Measurements from ENCODE around the gene FIGNL1.

FIGNL1 gene

DNA sequence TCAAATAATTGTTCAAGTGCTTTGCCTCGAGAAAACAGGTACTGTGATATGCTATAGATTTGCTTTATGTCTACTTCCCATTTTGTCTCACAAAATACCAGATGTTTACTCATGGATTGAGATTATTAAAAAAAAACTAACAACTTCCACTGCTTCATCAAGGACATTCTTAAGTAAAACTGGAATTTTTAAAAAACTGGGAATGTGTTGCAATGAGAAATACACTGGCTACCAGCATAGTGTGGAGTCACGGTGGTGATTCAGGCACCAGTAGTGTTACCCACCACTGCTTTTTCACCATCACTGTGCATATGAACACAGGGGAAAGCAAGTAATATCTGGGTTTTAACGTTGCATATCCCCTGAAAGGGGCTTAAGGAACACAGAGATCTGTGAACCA is 21.2 kb downstream of the FIGNL1 start:
- DNase-seq (ENCODE audit: low read depth in 1 of 2, low spot score in 1 of 2): no peak
- Histone ChIP-seq H3K27ac (replicated peaks) (no peak overlapping the region), H3K27me3 (ENCODE audit: insufficient read depth, poor library complexity, severe bottlenecking) (no peaks in the 10 kb centered on the region), H3K4me3 (replicated peaks; ENCODE audit: insufficient read depth, low read length) (no peak overlapping the region)
- no peak for TF ChIP-seq POLR2AphosphoS5 (IDR thresholded peaks at IDR 0.05; ENCODE audit: low read depth)
- TF ChIP-seq, protein P1, sequence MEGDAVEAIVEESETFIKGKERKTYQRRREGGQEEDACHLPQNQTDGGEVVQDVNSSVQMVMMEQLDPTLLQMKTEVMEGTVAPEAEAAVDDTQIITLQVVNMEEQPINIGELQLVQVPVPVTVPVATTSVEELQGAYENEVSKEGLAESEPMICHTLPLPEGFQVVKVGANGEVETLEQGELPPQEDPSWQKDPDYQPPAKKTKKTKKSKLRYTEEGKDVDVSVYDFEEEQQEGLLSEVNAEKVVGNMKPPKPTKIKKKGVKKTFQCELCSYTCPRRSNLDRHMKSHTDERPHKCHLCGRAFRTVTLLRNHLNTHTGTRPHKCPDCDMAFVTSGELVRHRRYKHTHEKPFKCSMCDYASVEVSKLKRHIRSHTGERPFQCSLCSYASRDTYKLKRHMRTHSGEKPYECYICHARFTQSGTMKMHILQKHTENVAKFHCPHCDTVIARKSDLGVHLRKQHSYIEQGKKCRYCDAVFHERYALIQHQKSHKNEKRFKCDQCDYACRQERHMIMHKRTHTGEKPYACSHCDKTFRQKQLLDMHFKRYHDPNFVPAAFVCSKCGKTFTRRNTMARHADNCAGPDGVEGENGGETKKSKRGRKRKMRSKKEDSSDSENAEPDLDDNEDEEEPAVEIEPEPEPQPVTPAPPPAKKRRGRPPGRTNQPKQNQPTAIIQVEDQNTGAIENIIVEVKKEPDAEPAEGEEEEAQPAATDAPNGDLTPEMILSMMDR (IDR thresholded peaks at IDR 0.05; ENCODE audit: insufficient read depth, low read length): no peak
- no peak for TF ChIP-seq GABPA (IDR thresholded peaks at IDR 0.05; ENCODE audit: low read depth)
- TF ChIP-seq, protein P2, sequence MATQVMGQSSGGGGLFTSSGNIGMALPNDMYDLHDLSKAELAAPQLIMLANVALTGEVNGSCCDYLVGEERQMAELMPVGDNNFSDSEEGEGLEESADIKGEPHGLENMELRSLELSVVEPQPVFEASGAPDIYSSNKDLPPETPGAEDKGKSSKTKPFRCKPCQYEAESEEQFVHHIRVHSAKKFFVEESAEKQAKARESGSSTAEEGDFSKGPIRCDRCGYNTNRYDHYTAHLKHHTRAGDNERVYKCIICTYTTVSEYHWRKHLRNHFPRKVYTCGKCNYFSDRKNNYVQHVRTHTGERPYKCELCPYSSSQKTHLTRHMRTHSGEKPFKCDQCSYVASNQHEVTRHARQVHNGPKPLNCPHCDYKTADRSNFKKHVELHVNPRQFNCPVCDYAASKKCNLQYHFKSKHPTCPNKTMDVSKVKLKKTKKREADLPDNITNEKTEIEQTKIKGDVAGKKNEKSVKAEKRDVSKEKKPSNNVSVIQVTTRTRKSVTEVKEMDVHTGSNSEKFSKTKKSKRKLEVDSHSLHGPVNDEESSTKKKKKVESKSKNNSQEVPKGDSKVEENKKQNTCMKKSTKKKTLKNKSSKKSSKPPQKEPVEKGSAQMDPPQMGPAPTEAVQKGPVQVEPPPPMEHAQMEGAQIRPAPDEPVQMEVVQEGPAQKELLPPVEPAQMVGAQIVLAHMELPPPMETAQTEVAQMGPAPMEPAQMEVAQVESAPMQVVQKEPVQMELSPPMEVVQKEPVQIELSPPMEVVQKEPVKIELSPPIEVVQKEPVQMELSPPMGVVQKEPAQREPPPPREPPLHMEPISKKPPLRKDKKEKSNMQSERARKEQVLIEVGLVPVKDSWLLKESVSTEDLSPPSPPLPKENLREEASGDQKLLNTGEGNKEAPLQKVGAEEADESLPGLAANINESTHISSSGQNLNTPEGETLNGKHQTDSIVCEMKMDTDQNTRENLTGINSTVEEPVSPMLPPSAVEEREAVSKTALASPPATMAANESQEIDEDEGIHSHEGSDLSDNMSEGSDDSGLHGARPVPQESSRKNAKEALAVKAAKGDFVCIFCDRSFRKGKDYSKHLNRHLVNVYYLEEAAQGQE (IDR thresholded peaks at IDR 0.05; ENCODE audit: insufficient replicate concordance, low read depth): no peak
- no peak for TF ChIP-seq SPI1 (IDR thresholded peaks at IDR 0.05; ENCODE audit: borderline replicate concordance, low read depth)

DNA sequence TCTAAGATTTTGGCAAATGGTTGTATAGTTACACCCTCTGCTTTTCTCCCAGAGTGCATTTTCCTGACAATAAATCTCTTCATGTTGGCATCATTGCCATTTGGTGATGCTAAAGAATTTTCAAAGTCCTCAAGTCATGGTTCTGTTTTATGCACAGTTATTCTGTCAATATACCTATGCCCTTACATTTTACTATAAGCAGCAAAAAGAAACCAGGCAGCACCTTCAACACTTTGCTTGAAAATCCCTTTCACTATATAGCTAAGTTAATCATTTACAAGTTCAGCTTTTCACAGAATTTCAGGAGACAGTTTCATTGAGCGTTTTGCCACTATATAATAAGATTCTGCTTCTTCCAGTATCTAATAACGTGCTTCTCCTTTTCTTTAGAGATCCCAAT is 22.6 kb downstream of the FIGNL1 start:
- TF ChIP-seq, protein P1 (IDR thresholded peaks at IDR 0.05; ENCODE audit: insufficient read depth, low read length): no peak
- TF ChIP-seq, protein P2 (IDR thresholded peaks at IDR 0.05; ENCODE audit: insufficient replicate concordance, low read depth): no peak
- TF ChIP-seq SPI1 (IDR thresholded peaks at IDR 0.05; ENCODE audit: borderline replicate concordance, low read depth) (no peak), POLR2AphosphoS5 (IDR thresholded peaks at IDR 0.05; ENCODE audit: low read depth) (no peak), GABPA (IDR thresholded peaks at IDR 0.05; ENCODE audit: low read depth) (no peak)
- no peak overlapping the region for H3K27ac ChIP-seq (replicated peaks)
- H3K4me3 ChIP-seq (replicated peaks; ENCODE audit: insufficient read depth, low read length): no peak overlapping the region
- no peaks in the 10 kb centered on the region for H3K27me3 ChIP-seq (ENCODE audit: insufficient read depth, poor library complexity, severe bottlenecking)
- DNase-seq (ENCODE audit: low read depth in 1 of 2, low spot score in 1 of 2): no peak

DNA sequence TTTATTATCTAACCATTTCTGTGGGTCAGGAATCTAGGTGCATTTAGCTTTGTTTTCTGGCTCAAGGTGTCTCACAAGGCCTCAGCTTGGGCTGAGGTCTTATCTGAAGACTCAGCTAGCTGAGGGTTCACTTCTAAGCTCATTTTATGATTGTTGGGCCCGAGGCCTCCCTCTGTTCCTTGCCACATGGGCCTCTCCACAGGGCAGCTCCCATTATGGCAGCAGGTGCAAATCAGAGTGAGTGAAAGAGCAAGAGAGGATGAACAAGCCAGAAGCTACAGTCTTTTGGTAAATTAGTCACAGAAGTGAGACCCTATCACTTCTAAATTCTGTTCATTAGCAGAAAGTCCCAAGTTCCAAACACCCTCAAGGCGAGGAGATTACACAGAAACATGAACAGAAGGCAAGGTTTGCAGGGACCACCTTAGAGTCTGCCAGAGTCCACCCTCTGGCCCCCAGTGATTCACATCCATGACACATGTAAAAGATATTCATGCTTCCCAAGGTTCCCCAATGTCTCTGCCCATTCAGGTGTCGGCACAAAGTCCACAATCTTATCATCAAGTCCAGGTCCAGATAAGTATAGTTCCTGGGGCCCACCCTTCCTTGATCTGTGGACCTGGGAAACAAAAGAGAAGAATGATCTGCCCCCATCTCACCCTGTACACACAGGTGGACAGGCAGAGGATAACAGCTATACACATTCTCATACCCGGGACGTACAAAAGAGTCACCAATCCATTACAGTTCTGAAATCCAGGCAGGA is 23.7 kb downstream of the FIGNL1 start:
- Histone ChIP-seq H3K4me3 (replicated peaks; ENCODE audit: insufficient read depth, low read length) (no peak overlapping the region), H3K27me3 (ENCODE audit: insufficient read depth, poor library complexity, severe bottlenecking) (no peaks in the 10 kb centered on the region), H3K27ac (replicated peaks) (no peak overlapping the region)
- no peak for TF ChIP-seq SPI1 (IDR thresholded peaks at IDR 0.05; ENCODE audit: borderline replicate concordance, low read depth)
- TF ChIP-seq, protein P1 (IDR thresholded peaks at IDR 0.05; ENCODE audit: insufficient read depth, low read length): no peak
- TF ChIP-seq, protein P2 (IDR thresholded peaks at IDR 0.05; ENCODE audit: insufficient replicate concordance, low read depth): no peak
- no peak for TF ChIP-seq POLR2AphosphoS5 (IDR thresholded peaks at IDR 0.05; ENCODE audit: low read depth)
- no peak for TF ChIP-seq GABPA (IDR thresholded peaks at IDR 0.05; ENCODE audit: low read depth)
- no peak for DNase-seq (ENCODE audit: low read depth in 1 of 2, low spot score in 1 of 2)

Measured in HL-60 (cell line).